Stimulated activated CD4-positive, alpha-beta T cell treated with anti-CD3 and anti-CD28 coated beads, Interleukin-15, amount 100 ng/mL, for 24 hours (primary cell): ENCODE measurements around the gene DDO.

Experiments used
- DNase-seq: peaks from one replicate; pipeline ENCODE4 v3.0.0-alpha.2; 2020

Gene DDO

GRCh38 chr6:110419028-110419739, 3.8 kb upstream of the DDO start:
- no peak for DNase-seq

GRCh38 chr6:110418594-110418993, 3.2 kb upstream of the DDO start:
- DNase-seq: no peak

- DNase-seq: no peak
These were observed 706 bp downstream of the DDO start for GRCh38 chr6:110414669-110415068.

- no peak for DNase-seq
These were observed 3.0 kb downstream of the DDO start for GRCh38 chr6:110412360-110412759.

GRCh38 chr6:110410511-110410910, 4.9 kb downstream of the DDO start:
- no peak for DNase-seq

GRCh38 chr6:110409794-110410193, 5.6 kb downstream of the DDO start:
- no peak for DNase-seq

- no peak for DNase-seq
These were observed 6.5 kb downstream of the DDO start for GRCh38 chr6:110408901-110409300.

GRCh38 chr6:110404607-110405006, 10.8 kb downstream of the DDO start:
- DNase-seq: no peak

GRCh38 chr6:110401585-110402176, 13.7 kb downstream of the DDO start:
- DNase-seq: no peak

GRCh38 chr6:110400208-110400607, 15.2 kb downstream of the DDO start:
- DNase-seq: no peak

GRCh38 chr6:110399219-110400071, 15.9 kb downstream of the DDO start:
- no peak for DNase-seq

- no peak for DNase-seq
These were observed 16.6 kb downstream of the DDO start for GRCh38 chr6:110398778-110399177.

- no peak for DNase-seq
These were observed 20.2 kb downstream of the DDO start for GRCh38 chr6:110395221-110395620.

- DNase-seq: no peak
These were observed 21.0 kb downstream of the DDO start for GRCh38 chr6:110394409-110394808.

- DNase-seq: no peak
These were observed 22.6 kb downstream of the DDO start for GRCh38 chr6:110392727-110393126.

GRCh38 chr6:110390404-110390803, 25.0 kb downstream of the DDO start:
- DNase-seq: no peak

- no peak for DNase-seq
These were observed 25.5 kb downstream of the DDO start for GRCh38 chr6:110389689-110390382.

GRCh38 chr6:110387986-110388385, 27.4 kb downstream of the DDO start:
- DNase-seq: no peak

- DNase-seq: no peak
These were observed 29.9 kb downstream of the DDO start for GRCh38 chr6:110385458-110385863.

- DNase-seq: no peak
These were observed 36.8 kb downstream of the DDO start for GRCh38 chr6:110378552-110378951.

- no peak for DNase-seq
These were observed 46.3 kb downstream of the DDO start for GRCh38 chr6:110369066-110369465.

- DNase-seq: no peak
These were observed 47.1 kb downstream of the DDO start for GRCh38 chr6:110368284-110368683.

- DNase-seq: no peak
These were observed 47.5 kb downstream of the DDO start for GRCh38 chr6:110367825-110368224.
